Measurements from ENCODE around the gene SHMT1.

The SHMT1 gene

DNA sequence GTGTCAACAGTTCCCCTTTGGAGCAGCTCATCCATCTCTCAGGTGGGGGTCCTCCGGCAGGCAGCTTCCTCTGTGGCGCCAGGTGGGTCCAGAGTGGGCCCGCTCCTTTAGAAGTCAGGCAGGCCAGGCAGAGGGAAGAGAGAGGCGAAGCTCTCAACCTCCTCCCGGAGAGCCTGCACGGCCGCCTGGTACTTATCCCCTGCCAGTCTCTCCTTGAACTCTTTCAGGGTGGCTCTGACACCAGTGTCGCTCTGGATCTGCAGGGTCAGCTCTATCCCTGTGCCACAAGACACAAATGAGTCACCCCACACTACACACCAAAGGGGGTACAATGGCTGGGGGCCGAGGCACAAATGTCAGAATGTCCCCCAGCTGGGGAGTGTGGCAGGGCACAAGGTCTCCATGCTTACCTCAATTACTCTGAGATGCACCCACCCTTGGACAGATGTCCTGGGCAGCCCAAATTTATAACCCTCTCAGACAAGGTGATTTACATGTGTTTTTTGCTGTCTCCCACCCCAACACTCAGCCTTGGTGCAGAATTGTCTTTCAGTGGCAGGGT, 34.6 kb downstream of the SHMT1 start:
- no peak for DNase-seq (ENCODE audit: extremely low read depth in 1 of 2, low read depth in 1 of 2)

DNA sequence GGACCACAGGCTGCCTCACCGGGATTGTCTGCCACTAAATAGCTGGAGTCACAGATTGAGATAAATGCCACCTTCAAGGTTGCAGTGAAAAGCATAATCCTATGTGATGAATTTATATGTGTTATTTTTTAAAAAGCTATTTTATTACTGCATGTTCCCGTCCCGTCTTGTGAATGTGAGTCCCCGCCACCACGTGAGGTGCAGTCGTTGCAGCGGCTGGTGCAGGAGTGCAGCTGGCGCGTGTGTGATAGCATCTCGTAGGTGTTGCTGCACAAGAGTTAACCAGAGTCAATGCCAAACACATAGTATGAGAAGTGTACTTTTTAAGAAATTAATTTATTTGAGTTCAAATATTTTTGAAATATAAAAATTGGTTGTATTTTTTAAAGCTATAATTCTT, 35.8 kb downstream of the SHMT1 start:
- no peak for DNase-seq (ENCODE audit: extremely low read depth in 1 of 2, low read depth in 1 of 2)

GRCh38 chr17:18327093-18327492, 36.3 kb downstream of the SHMT1 start:
- no peak for DNase-seq (ENCODE audit: extremely low read depth in 1 of 2, low read depth in 1 of 2)

GRCh38 chr17:18326572-18326971, 36.8 kb downstream of the SHMT1 start:
- no peak for DNase-seq (ENCODE audit: extremely low read depth in 1 of 2, low read depth in 1 of 2)

GRCh38 chr17:18326039-18326438, 37.3 kb downstream of the SHMT1 start:
- no peak for DNase-seq (ENCODE audit: extremely low read depth in 1 of 2, low read depth in 1 of 2)

- DNase-seq (ENCODE audit: extremely low read depth in 1 of 2, low read depth in 1 of 2): no peak
These were observed 39.0 kb downstream of the SHMT1 start for GRCh38 chr17:18324140-18325050.

DNA sequence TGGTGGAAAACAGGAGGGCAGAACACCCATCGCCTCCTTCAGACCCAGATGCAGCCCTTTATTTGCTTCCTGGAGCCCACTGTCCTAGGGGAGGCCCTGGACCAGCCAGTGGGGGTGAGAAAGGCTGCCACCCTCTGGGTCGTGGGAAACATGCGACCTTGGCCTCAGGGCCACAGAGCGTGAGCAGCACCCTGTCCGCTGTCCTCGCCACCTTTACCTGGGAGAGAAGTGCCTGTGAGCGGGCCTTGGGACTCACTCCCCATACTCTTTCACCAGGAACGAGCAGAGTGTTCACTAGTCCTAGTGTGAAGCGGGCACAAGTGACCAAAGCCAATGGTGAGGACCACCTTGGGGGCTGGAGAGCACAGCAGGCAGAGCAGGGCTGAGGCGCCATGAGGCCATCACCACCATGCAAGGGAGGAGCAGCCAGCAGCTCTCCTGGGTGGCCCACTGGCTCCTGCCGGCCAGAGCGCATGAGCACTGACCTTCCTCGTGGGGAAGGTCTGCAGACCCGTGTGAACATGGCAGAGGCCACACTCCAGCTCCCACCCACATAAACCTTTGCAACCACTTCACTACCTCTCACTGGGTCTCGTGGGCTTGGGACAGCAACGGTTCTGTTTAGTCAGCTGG, 39.7 kb downstream of the SHMT1 start:
- no peak for DNase-seq (ENCODE audit: extremely low read depth in 1 of 2, low read depth in 1 of 2)

DNA sequence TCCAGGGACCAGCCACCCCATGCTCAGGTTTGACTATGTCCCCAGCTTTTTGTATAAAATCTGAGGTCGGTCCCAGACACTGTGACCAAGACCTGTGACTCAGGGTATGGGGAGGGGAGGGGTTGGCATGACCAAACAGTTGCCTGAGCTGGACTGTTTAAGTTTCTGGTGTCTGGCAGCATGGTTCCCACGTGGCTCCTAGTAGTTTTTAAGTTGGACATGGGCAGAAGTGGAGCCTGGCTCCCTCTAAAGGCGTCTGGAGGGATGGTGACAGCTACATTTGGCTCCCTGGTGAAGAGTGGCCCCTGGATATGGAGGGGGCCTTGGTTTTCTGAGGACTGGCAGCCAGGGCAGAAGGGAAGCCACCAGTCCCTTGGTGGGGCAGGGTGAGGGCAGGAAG, 40.3 kb downstream of the SHMT1 start:
- DNase-seq (ENCODE audit: extremely low read depth in 1 of 2, low read depth in 1 of 2): no peak

DNA sequence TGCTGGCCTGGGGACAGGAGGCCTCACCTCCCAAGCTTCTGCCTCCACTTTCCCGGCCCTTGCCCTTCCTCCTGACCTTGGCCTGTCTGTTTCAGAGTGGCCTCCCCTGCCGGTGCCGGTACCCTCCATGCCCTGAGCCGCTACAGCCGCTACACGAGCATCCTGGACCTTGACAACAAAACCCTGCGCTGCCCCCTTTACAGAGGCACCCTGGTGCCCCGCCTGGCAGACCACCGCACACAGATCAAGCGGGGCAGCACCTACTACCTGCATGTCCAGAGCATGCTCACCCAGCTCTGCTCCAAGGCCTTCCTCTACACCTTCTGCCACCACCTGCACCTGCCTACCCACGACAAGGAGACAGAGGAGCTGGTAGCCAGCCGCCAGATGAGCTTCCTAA, 40.8 kb downstream of the SHMT1 start:
- DNase-seq (ENCODE audit: extremely low read depth in 1 of 2, low read depth in 1 of 2): no peak

DNA sequence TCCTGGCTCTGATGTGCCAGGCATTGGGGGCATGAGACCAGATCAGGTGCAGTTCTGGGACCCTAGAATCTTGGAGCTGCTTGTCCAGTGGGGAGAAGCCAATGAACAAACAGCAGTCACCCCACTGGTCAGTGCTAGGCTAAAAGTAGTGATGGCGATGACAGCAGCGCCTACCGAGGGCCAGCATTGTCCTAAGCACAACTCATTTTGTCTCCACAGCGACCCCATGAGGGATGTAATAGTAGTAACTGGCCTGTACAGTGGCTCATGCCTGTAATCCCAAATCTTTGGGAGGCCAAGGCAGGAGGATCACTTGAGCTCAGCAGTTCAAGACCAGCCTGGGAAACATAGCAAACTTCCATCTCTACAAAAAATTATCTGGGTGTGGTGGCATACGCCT, 42.0 kb downstream of the SHMT1 start:
- DNase-seq (ENCODE audit: extremely low read depth in 1 of 2, low read depth in 1 of 2): no peak

GRCh38 chr17:18320301-18320700, 43.0 kb downstream of the SHMT1 start:
- DNase-seq (ENCODE audit: extremely low read depth in 1 of 2, low read depth in 1 of 2): no peak

DNA sequence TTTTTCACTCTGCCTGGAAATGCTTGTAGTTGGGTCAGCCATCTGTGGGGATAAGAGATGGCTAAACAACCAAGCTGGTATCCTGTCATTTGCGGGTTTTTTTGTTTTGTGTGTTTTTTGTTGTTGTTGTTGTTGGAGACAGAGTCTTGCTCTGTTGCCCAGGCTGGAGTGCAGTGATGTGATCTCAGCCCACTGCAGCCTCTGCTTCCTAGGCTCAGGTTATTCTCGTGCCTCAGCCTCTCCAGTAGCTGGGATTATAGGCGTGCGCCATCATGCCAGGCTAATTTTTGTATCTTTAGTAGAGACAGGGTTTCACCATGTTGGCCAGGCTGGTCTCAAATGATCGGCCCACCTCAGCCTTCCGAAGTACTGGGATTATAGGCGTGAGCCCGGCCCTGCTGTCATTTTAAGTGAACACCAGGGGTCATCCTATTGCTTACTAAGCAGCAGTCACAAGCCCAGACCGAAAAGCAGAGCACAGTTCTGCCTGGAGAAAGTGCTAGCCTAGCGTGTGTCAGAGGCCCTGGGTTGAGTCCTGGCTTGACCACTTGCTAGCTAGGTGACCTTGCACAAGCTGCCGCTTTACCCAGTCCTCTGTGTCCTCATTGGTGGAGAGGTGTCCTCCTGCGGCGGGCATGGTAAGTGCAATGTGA, 43.6 kb downstream of the SHMT1 start:
- no peak for DNase-seq (ENCODE audit: extremely low read depth in 1 of 2, low read depth in 1 of 2)

DNA sequence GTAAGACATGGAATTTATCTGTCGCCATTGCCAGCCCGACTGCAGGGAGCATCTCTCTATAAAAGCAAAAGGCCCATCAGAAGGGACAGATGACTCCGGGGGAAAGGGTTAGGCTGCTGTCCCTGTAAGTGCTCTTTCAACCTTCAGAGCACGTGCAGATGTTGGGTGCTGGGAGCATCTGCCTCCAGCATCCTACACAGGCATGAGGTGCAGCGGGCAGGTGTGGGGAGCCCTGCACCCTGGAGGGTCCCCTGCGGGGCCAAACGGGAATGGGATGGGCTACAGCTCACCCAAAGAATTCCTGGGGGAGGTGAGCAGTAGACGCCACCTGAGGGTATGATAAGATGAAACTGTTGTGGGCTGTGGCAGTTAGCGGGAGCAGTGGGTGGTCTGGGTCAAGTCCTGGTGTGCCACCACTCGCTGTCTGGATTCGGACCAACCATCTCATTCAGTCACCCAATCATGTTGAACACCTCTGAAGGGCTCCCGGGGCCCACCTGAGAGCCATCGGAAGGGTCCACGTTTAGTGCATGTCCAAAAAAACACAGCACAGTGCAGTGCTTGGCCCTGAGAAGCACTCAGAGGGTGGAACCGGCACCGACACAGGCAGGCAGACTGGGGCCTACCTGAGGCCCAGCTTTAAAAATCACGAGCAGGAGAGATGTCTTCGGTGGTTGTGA, 44.4 kb downstream of the SHMT1 start:
- DNase-seq (ENCODE audit: extremely low read depth in 1 of 2, low read depth in 1 of 2): no peak

DNA sequence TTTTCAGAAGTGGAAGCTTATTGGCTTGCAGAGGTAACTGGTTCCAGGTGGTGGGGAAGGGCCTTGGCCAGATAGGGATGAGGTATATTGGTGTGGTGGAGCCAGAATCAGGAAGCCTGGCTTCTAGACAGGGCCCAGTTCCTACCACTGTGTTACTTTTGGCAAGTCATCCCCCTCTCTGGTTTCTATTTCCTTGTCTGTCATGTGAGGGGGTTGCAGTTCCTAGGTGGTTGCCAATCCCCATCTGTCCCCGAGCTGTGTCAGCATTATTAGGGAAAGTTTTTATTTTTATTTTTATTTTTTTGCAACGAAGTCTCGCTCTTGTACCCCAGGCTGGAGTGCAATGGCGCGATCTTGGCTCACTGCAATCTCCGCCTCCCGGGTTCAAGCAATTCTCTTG, 45.2 kb downstream of the SHMT1 start:
- no peak for DNase-seq (ENCODE audit: extremely low read depth in 1 of 2, low read depth in 1 of 2)

DNA sequence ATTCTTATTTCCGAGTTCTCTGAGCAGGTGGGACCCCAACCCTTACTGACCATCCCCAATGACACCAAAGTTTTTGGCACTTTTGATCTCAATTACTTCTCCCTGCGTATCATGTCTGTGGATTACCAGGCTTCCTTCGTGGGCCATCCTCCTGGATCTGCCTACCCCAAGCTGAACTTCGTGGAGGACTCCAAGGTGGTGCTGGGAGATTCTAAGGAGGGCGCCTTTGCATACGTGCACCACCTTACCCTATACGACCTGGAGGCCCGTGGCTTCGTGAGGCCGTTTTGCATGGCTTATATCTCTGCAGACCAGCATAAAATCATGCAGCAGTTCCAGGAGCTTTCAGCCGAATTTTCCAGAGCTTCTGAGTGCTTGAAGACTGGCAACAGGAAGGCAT, 47.4 kb downstream of the SHMT1 start:
- DNase-seq (ENCODE audit: extremely low read depth in 1 of 2, low read depth in 1 of 2): no peak

DNA sequence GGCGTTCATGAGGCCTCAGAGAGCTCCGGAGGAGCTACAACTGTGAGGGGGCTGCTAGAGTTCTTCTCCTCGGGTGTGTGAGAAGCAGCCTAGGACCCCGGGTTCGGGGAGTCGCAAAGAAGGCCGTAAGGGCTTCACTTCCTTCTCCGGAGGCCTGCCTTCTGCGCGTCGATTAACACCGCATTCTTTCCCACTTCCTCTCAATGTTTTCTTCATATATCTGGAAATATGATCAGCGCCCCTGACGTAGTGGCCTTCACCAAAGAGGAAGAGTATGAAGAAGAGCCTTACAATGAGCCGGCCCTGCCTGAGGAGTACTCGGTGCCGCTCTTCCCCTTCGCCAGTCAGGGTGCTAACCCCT, 47.8 kb downstream of the SHMT1 start:
- peak in 1 of 2 donors; percentile 7 for DNase-seq (ENCODE audit: extremely low read depth in 1 of 2, low read depth in 1 of 2)

DNA sequence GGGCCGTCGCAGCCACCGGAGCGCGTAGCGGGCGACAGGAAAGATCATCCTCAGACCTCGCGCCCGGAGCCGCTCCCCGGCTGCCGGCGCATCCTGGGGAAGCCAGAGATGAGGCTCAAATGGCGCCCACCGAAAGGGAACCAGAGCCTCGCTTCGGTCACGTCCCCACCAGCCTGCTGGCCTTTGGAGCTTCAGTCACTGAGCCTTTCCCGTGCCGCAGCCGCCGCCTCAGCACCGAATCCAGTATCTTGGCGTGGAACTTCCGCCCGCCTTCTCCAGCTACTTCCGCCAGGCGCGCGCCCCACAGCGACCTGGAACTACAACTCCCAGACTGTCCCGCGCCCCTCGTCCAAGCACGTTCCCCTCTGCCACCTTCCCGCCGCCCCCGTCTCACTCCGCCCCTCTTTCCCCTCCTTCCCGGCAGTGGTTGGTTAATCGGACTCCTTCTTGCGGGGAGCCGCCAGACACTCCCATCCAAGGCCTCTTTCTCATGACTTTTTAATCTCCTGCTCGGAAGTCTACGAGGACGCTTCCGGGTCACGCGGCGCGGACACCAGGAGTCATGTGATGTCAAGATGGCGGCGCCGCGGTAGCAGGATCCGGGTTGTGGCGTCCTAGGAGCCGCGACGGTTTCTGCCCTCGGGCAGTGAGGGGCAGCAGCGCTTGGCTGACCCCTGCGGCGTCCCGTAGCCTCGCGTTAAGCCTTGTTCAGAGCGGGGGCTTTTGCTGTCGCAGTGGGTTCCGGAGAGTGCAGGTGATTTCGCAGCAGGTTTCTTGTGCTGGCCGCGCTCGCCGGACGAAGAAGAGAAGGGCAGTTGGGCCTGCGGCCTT, 48.4 kb downstream of the SHMT1 start, which contains the start of the genes SMCR8 and TOP3A:
Gene SMCR8, plus strand, starts transcription at position 563 of the 831 bp plus-strand sequence. CDS start 497 bp downstream, outside the sequence.
Gene TOP3A, minus strand, starts transcription at position 264 of the 831 bp plus-strand sequence. Its CDS starts 216 bp downstream, at position 48.
- peak; percentile 94 for DNase-seq (ENCODE audit: extremely low read depth in 1 of 2, low read depth in 1 of 2)

- DNase-seq (ENCODE audit: extremely low read depth in 1 of 2, low read depth in 1 of 2): no peak
These were observed 49.2 kb downstream of the SHMT1 start for GRCh38 chr17:18314059-18314730.

GRCh38 chr17:18309202-18309601, 54.1 kb downstream of the SHMT1 start:
- DNase-seq (ENCODE audit: extremely low read depth in 1 of 2, low read depth in 1 of 2): no peak

Measured in activated CD8-positive, alpha-beta memory T cell treated with anti-CD3 and anti-CD28 coated beads for 1 hour (primary cell).